H9 (cell line): ENCODE results near the gene SCRN1. TPM values are rescaled to one million over a fixed set of nuclear protein-coding genes. Genes with fewer than 3 reads are reported as not detected.

Experiments used
- DNase-seq: peaks from one replicate; pipeline ENCODE4 v3.0.0-alpha.2; 2017
- H2AFZ ChIP-seq: one replicate; pipeline ENCODE4 v1.6.1; 2013; ENCODE audit warnings: mild to moderate bottlenecking, low read length, control low read depth, moderate library complexity
- H2AK5ac ChIP-seq: 2 replicates; pipeline ENCODE4 v1.6.1; 2013; ENCODE audit warnings: low read length, control low read depth, mixed read lengths; ENCODE audit not compliant: insufficient read length
- H2BK120ac ChIP-seq: one replicate; pipeline ENCODE4 v1.6.1; 2013; ENCODE audit warnings: low read depth, mild to moderate bottlenecking, low read length, control low read depth, inconsistent platforms; ENCODE audit not compliant: poor library complexity, severe bottlenecking
- H2BK12ac ChIP-seq: 2 replicates; pipeline ENCODE4 v1.6.1; 2013; ENCODE audit warnings: low read length, control low read depth, mixed read lengths, low read depth; ENCODE audit not compliant: insufficient read length
- H2BK15ac ChIP-seq: 2 replicates; pipeline ENCODE4 v1.6.1; 2013; ENCODE audit warnings: low read depth, low read length, control low read depth
- H2BK20ac ChIP-seq: one replicate; pipeline ENCODE4 v1.6.1; 2013; ENCODE audit warnings: low read depth, mild to moderate bottlenecking, low read length, control low read depth, inconsistent platforms; ENCODE audit not compliant: poor library complexity, severe bottlenecking
- H2BK5ac ChIP-seq: 2 replicates; pipeline ENCODE4 v1.6.1; 2013; ENCODE audit warnings: low read length, control low read depth, mixed read lengths; ENCODE audit not compliant: insufficient read length
- H3K14ac ChIP-seq: 2 replicates; pipeline ENCODE4 v1.6.1; 2013; ENCODE audit warnings: low read length, control low read depth; ENCODE audit not compliant: insufficient read depth
- H3K18ac ChIP-seq: 2 replicates; pipeline ENCODE4 v1.6.1; 2013; ENCODE audit warnings: low read depth, mild to moderate bottlenecking, mixed read lengths, low read length, control low read depth; ENCODE audit not compliant: insufficient read length
- H3K23ac ChIP-seq: 2 replicates; pipeline ENCODE4 v1.6.1; 2013; ENCODE audit warnings: low read length, control low read depth, mixed read lengths, low read depth; ENCODE audit not compliant: insufficient read length
- H3K23me2 ChIP-seq: 2 replicates; pipeline ENCODE4 v1.6.1; 2013; ENCODE audit warnings: low read depth, mild to moderate bottlenecking, mixed read lengths, low read length, control low read depth; ENCODE audit not compliant: insufficient read length, poor library complexity, severe bottlenecking
- H3K27ac ChIP-seq: 2 replicates; pipeline ENCODE4 v1.5.1; 2013; ENCODE audit warnings: low read length, control low read depth, mixed read lengths, low read depth; ENCODE audit not compliant: insufficient read length
- H3K27me3 ChIP-seq: 2 replicates; pipeline ENCODE4 v1.6.1; 2013; ENCODE audit warnings: low read length, control low read depth, inconsistent platforms; ENCODE audit not compliant: insufficient read depth
- H3K4ac ChIP-seq: 2 replicates; pipeline ENCODE4 v1.6.1; 2013; ENCODE audit warnings: low read depth, mild to moderate bottlenecking, control low read depth, inconsistent platforms, low read length, moderate library complexity
- H3K4me1 ChIP-seq: 2 replicates; pipeline ENCODE4 v1.6.1; 2013; ENCODE audit warnings: low read length, control low read depth, inconsistent platforms; ENCODE audit not compliant: insufficient read depth
- H3K4me2 ChIP-seq: 2 replicates; pipeline ENCODE4 v1.6.1; 2013; ENCODE audit warnings: low read length, control low read depth, mixed read lengths; ENCODE audit not compliant: insufficient read length, insufficient read depth
- H3K56ac ChIP-seq: 2 replicates; pipeline ENCODE4 v1.6.1; 2013; ENCODE audit warnings: low read depth, mild to moderate bottlenecking, mixed read lengths, low read length, control low read depth; ENCODE audit not compliant: insufficient read length
- H3K79me1 ChIP-seq: 2 replicates; pipeline ENCODE4 v1.6.1; 2013; ENCODE audit warnings: low read depth, mild to moderate bottlenecking, moderate library complexity, low read length, control low read depth, inconsistent platforms; ENCODE audit not compliant: insufficient read depth, poor library complexity, severe bottlenecking
- H3K79me2 ChIP-seq: 2 replicates; pipeline ENCODE4 v1.6.1; 2013; ENCODE audit warnings: low read length, control low read depth, inconsistent platforms; ENCODE audit not compliant: insufficient read depth
- H3K9ac ChIP-seq: 2 replicates; pipeline ENCODE4 v1.6.1; 2013; ENCODE audit warnings: low read length, control low read depth, mixed read lengths; ENCODE audit not compliant: insufficient read length; ENCODE audit errors: extremely low read depth
- H3K9me3 ChIP-seq: one replicate; pipeline ENCODE4 v1.6.1; 2013; ENCODE audit warnings: low read depth, low read length, inconsistent platforms; ENCODE audit not compliant: control insufficient read depth
- H3T11ph ChIP-seq: one replicate; pipeline ENCODE4 v1.6.1; 2013; ENCODE audit warnings: mild to moderate bottlenecking, low read length, control low read depth, inconsistent platforms
- H4K20me1 ChIP-seq: one replicate; pipeline ENCODE4 v1.6.1; 2013; ENCODE audit not compliant: control insufficient read depth, insufficient read length, insufficient read depth
- H4K5ac ChIP-seq: 2 replicates; pipeline ENCODE4 v1.6.1; 2013; ENCODE audit warnings: low read depth, mild to moderate bottlenecking, mixed read lengths, low read length, control low read depth; ENCODE audit not compliant: insufficient read length
- H4K8ac ChIP-seq: replicated peaks from 2 replicates; pipeline ENCODE4 v1.6.1; 2013; ENCODE audit warnings: low read length, control low read depth, mixed read lengths, low read depth; ENCODE audit not compliant: insufficient read length
- H4K91ac ChIP-seq: 2 replicates; pipeline ENCODE4 v1.6.1; 2013; ENCODE audit warnings: low read depth, mild to moderate bottlenecking, moderate library complexity, mixed read lengths, low read length, control low read depth; ENCODE audit not compliant: insufficient read length
- H3K27ac Mint-ChIP-seq, 3 experiments: 2 replicates in 2 of 3; 3 replicates in 1 of 3; pipeline ENCODE4 v1.8.0; 2020 to 2021; ENCODE audit warnings: mixed read lengths in 3 of 3, mild to moderate bottlenecking in 1 of 3, moderate library complexity in 1 of 3
- H3K27me3 Mint-ChIP-seq: 2 replicates; pipeline ENCODE4 v1.8.0; 2021; ENCODE audit warnings: low read depth, mild to moderate bottlenecking, moderate library complexity, mixed read lengths
- H3K36me3 Mint-ChIP-seq, 3 experiments: 2 replicates in 2 of 3; 3 replicates in 1 of 3; pipeline ENCODE4 v1.8.0; 2020 to 2021; ENCODE audit warnings: low read depth in 3 of 3, mixed read lengths in 3 of 3; ENCODE audit not compliant: insufficient read depth in 1 of 3
- H3K4me1 Mint-ChIP-seq, 2 experiments: 2 replicates each; pipeline ENCODE4 v1.8.0; 2020; ENCODE audit warnings: mixed read lengths in 2 of 2
- H3K4me3 Mint-ChIP-seq, 2 experiments: 2 replicates in 1 of 2; 3 replicates in 1 of 2; pipeline ENCODE4 v1.8.0; 2020 to 2021; ENCODE audit warnings: mild to moderate bottlenecking in 2 of 2, mixed read lengths in 2 of 2, moderate library complexity in 1 of 2
- H3K9me3 Mint-ChIP-seq, 2 experiments: 2 replicates in 1 of 2; 3 replicates in 1 of 2; pipeline ENCODE4 v1.8.0; 2020; ENCODE audit warnings: mild to moderate bottlenecking in 2 of 2, mixed read lengths in 2 of 2, moderate library complexity in 1 of 2
- CTCF ChIP-seq: fragments of 200-600 bp; sonication (generic); conservative IDR thresholded peaks from 3 replicates; pipeline ENCODE4 v1.8.0; 2021; ENCODE audit warnings: antibody characterized with exemption, mild to moderate bottlenecking
- WGBS: extraction: QIAGEN DNeasy Blood & Tissue Kit; methylation state at CpG from one replicate; pipeline ENCODE4 v1.1.7; 2013; ENCODE audit warnings: missing lambda C conversion rate, low lambda C conversion rate, mixed read lengths; ENCODE audit not compliant: insufficient read length; ENCODE audit errors: extremely low coverage; 5-methylcytosine and 5-hydroxymethylcytosine counted together
- long read RNA-seq: library from polyadenylated mRNA; unstranded; transcript quantifications from one replicate; pipeline ENCODE4 v2.0.0, GENCODE V29; 2020
- total RNA-seq: library from RNA; stranded (reverse); gene quantifications from 2 replicates; pipeline ENCODE4 v1.2.1, GENCODE V29; 2021

SCRN1 gene
- 101 and 109 TPM in 2 replicates for total RNA-seq
- long read RNA-seq, full-length matches to known transcripts = 370 of 457 reads
- long read RNA-seq, partial matches to known transcripts = 12 of 457 reads
- long read RNA-seq, other reads (novel, unspliced or antisense) = 75 of 457 reads

GRCh38 chr7:29989257-29989995 lies at the start of gene SCRN1:
Gene SCRN1, minus strand, starts transcription at chr7:29989801. Its CDS starts 20,734 bp downstream, at chr7:29969067.
- no CpG with 5 or more reads among the region's 79 CpGs for WGBS
- H3K27ac Mint-ChIP-seq = peak within 1 kb of the TSS in 2 of 3 experiments; percentile 65 to 98; a peak in 2 of 7 replicates

More at GRCh38 chr7:29989257-29989995, at the start of gene SCRN1:
- Histone ChIP-seq H3K9me3 (no peaks in the 10 kb centered on the region), H3K56ac (no peak within 1 kb of the TSS), H2AFZ (no peak within 1 kb of the TSS), H4K20me1 (no peaks in the 10 kb centered on the region), H3K4me2 (peak within 1 kb of the TSS; percentile 59), H3K4ac (0 out of 2 replicates have a peak within 1 kb of the TSS, but pooled peaks have one; percentile 77), H3K27me3 (no peaks in the 10 kb centered on the region), H4K91ac (no peak within 1 kb of the TSS), H3K4me1 (peaks cover 5% of the 10 kb centered on the region; the same call in 1 of the 2 replicates), H3K79me1 (peaks cover 3% of the 10 kb centered on the region), H3K23me2 (peaks cover 8% of the 10 kb centered on the region), H4K5ac (no peak within 1 kb of the TSS), H3T11ph (no peak within 1 kb of the TSS), H3K18ac (peak within 1 kb of the TSS; percentile 93), H2AK5ac (no peak within 1 kb of the TSS), H2BK15ac (no peak within 1 kb of the TSS; the same call in 1 of the 2 replicates), H3K23ac (no peak within 1 kb of the TSS), H4K8ac (no peak within 1 kb of the TSS), H2BK5ac (no peak within 1 kb of the TSS), H3K9ac (peak within 1 kb of the TSS; percentile 82), H3K14ac (peak within 1 kb of the TSS; percentile 96), H3K79me2 (peaks cover 14% of the 10 kb centered on the region; the same call in 1 of the 2 replicates), H3K27ac (no peak within 1 kb of the TSS), H2BK120ac (no peak within 1 kb of the TSS), H2BK12ac (peak within 1 kb of the TSS; percentile 45), H2BK20ac (no peak within 1 kb of the TSS)
- DNase-seq = peak; percentile 63
- Mint-ChIP-seq H3K4me3 (peak within 1 kb of the TSS; percentile 91), H3K36me3 (peaks cover 0 to 14% (median 0%) of the 10 kb centered on the region in 3 experiments; a peak in 6 of 7 replicates), H3K27me3 (peaks cover 6% of the 10 kb centered on the region; the same call in 1 of the 2 replicates), H3K9me3 (peaks cover 13 to 16% of the 10 kb centered on the region in 2 experiments; a peak in 4 of 5 replicates), H3K4me1 (peaks cover 16 to 17% of the 10 kb centered on the region in 2 experiments)
- TF ChIP-seq CTCF = peak; percentile 33; the same call in 2 of the 3 replicates
